Osteoblast (primary cell): Measurements from ENCODE around the gene PPP1R18. TPM values are rescaled to one million over a fixed set of nuclear protein-coding genes. Genes with fewer than 3 reads are reported as not detected.

Experiments used
- DNase-seq: peaks from one replicate; pipeline ENCODE4 v3.0.0; 2011; ENCODE audit warnings: low spot score, mixed read lengths; ENCODE audit not compliant: insufficient read length; ENCODE audit errors: missing footprints
- H2AFZ ChIP-seq: 2 replicates; pipeline ENCODE4 v1.6.0; 2011; ENCODE audit warnings: mild to moderate bottlenecking, low read length
- H3K27ac ChIP-seq: 2 replicates; pipeline ENCODE4 v1.5.1; 2011; ENCODE audit warnings: mild to moderate bottlenecking, low read depth, low read length, moderate library complexity
- H3K27me3 ChIP-seq: 2 replicates; pipeline ENCODE4 v1.6.0; 2012; ENCODE audit warnings: mild to moderate bottlenecking, control low read depth, inconsistent platforms, low read length, moderate library complexity; ENCODE audit not compliant: insufficient read depth
- H3K36me3 ChIP-seq: 2 replicates; pipeline ENCODE4 v1.5.1; 2011; ENCODE audit warnings: mild to moderate bottlenecking, low read length, control low read depth, moderate library complexity; ENCODE audit not compliant: insufficient read depth
- H3K4me1 ChIP-seq: 2 replicates; pipeline ENCODE4 v1.5.1; 2011; ENCODE audit warnings: mild to moderate bottlenecking, low read length, control low read depth, moderate library complexity; ENCODE audit not compliant: insufficient read depth
- H3K4me2 ChIP-seq: 2 replicates; pipeline ENCODE4 v1.6.0; 2011; ENCODE audit warnings: mild to moderate bottlenecking, low read length; ENCODE audit not compliant: insufficient read depth
- H3K4me3 ChIP-seq: fragments of 200-600 bp; sonication (generic); 3 replicates; pipeline ENCODE4 v1.5.1; 2012; ENCODE audit warnings: mild to moderate bottlenecking, low read length, inconsistent platforms; ENCODE audit not compliant: insufficient read depth
- H3K79me2 ChIP-seq: 2 replicates; pipeline ENCODE4 v1.6.0; 2012; ENCODE audit warnings: mild to moderate bottlenecking, low read length, control low read depth, inconsistent platforms; ENCODE audit not compliant: insufficient read depth
- H3K9me3 ChIP-seq: 2 replicates; pipeline ENCODE4 v1.5.1; 2011; ENCODE audit warnings: low read depth, low read length, control low read depth
- H4K20me1 ChIP-seq: 2 replicates; pipeline ENCODE4 v1.6.0; 2012; ENCODE audit warnings: mild to moderate bottlenecking, low read length, control low read depth; ENCODE audit not compliant: insufficient read depth
- CTCF ChIP-seq: IDR thresholded peaks from 2 replicates; pipeline ENCODE4 v1.5.1; 2011; ENCODE audit warnings: mild to moderate bottlenecking, low read depth, low read length, moderate library complexity; ENCODE audit errors: extremely low read depth
- total RNA-seq: library from RNA; depleted of rRNA; stranded (reverse); fragments of >200 nt; gene quantifications from 2 replicates; pipeline ENCODE4 v1.2.3, GENCODE V29; 2012

Gene PPP1R18
- total RNA-seq, 1 donor: 62.6 TPM

- Histone ChIP-seq H3K79me2 (peaks cover 27% of the 10 kb centered on the region), H4K20me1 (peaks cover 3% of the 10 kb centered on the region), H3K9me3 (no peaks in the 10 kb centered on the region), H3K4me2 (no peak overlapping the region), H3K36me3 (peaks cover 51% of the 10 kb centered on the region), H3K27me3 (no peaks in the 10 kb centered on the region), H3K4me3 (no peak overlapping the region), H3K4me1 (peaks cover 9% of the 10 kb centered on the region), H2AFZ (no peak overlapping the region), H3K27ac (no peak overlapping the region)
- no peak for TF ChIP-seq CTCF
- DNase-seq: peak; percentile 38
Observed at GRCh38 chr6:30651143-30651542, 35.3 kb downstream of the PPP1R18 start.

GRCh38 chr6:30647242-30648116, 39.0 kb downstream of the PPP1R18 start:
- peak overlapping the region; percentile 73 for H3K4me2 ChIP-seq

GRCh38 chr6:30646450-30647241, 39.8 kb downstream of the PPP1R18 start, which contains the start of gene C6orf136:
TSS of gene C6orf136 (plus strand) at chr6:30647133. CDS start at chr6:30647232, 99 bp downstream.
- Histone ChIP-seq H3K27me3 (no peaks in the 10 kb centered on the region), H3K4me3 (peak within 1 kb of the TSS; percentile 98), H3K9me3 (no peaks in the 10 kb centered on the region), H3K4me2 (peak within 1 kb of the TSS; percentile 73), H3K79me2 (peaks cover 33% of the 10 kb centered on the region), H4K20me1 (peaks cover 3% of the 10 kb centered on the region), H3K27ac (peak within 1 kb of the TSS; percentile 44), H3K4me1 (peaks cover 9% of the 10 kb centered on the region), H3K36me3 (peaks cover 21% of the 10 kb centered on the region), H2AFZ (peak within 1 kb of the TSS; percentile 80)
- DNase-seq: peak; percentile 99
- TF ChIP-seq CTCF: no peak

More at GRCh38 chr6:30647242-30648116, 39.0 kb downstream of the PPP1R18 start:
- Histone ChIP-seq H3K4me1 (peaks cover 9% of the 10 kb centered on the region), H3K36me3 (peaks cover 24% of the 10 kb centered on the region), H3K27ac (peak overlapping the region; percentile 44), H3K9me3 (no peaks in the 10 kb centered on the region), H2AFZ (peak overlapping the region; percentile 80), H3K4me3 (peak overlapping the region; percentile 98), H4K20me1 (peaks cover 3% of the 10 kb centered on the region), H3K27me3 (no peaks in the 10 kb centered on the region), H3K79me2 (peaks cover 33% of the 10 kb centered on the region)
- no peak for TF ChIP-seq CTCF
- peak; percentile 96 for DNase-seq
